Measurements from ENCODE around the gene UBAC2.
A peak's percentile ranks its signal among the peaks of the same experiment; 100 is the strongest.
"Not testable (repeated sequence)": the region's sequence is repeated elsewhere in the genome, so short reads cannot be mapped to it uniquely, and the experiment has no call there.

Gene UBAC2

GRCh38 chr13:99382428-99383133 lies 181.9 kb downstream of the UBAC2 start:
- no peak for DNase-seq

GRCh38 chr13:99383511-99383921 lies 182.9 kb downstream of the UBAC2 start:
- DNase-seq, result no peak

GRCh38 chr13:99383946-99384345 lies 183.3 kb downstream of the UBAC2 start:
- DNase-seq, result no peak

- DNase-seq, result no peak
Measured at GRCh38 chr13:99384468-99384867, 183.8 kb downstream of the UBAC2 start.

- DNase-seq, result no peak
Measured at GRCh38 chr13:99385161-99385560, 184.5 kb downstream of the UBAC2 start.

- no peak for DNase-seq
Measured at GRCh38 chr13:99385940-99386339, 185.3 kb downstream of the UBAC2 start.

GRCh38 chr13:99386495-99386894 lies 185.8 kb downstream of the UBAC2 start:
- no peak for DNase-seq

- peak; percentile 71 to 78 for DNase-seq
Measured at GRCh38 chr13:99386911-99387788, 186.5 kb downstream of the UBAC2 start.

- DNase-seq, result no peak
Measured at GRCh38 chr13:99388334-99388923, 187.8 kb downstream of the UBAC2 start.

- not testable (repeated sequence) for DNase-seq
Measured at GRCh38 chr13:99389094-99389493, 188.4 kb downstream of the UBAC2 start.

GRCh38 chr13:99389520-99390304 lies 189.1 kb downstream of the UBAC2 start:
- no peak for DNase-seq

- no peak for DNase-seq
Measured at GRCh38 chr13:99390601-99391000, 189.9 kb downstream of the UBAC2 start.

GRCh38 chr13:99391781-99392469 lies 191.3 kb downstream of the UBAC2 start:
- no peak for DNase-seq

- no peak for DNase-seq
Measured at GRCh38 chr13:99392470-99393135, 191.9 kb downstream of the UBAC2 start.

GRCh38 chr13:99393391-99393790 lies 192.7 kb downstream of the UBAC2 start:
- DNase-seq, result not testable (repeated sequence)

- DNase-seq, result no peak
Measured at GRCh38 chr13:99393791-99394735, 193.4 kb downstream of the UBAC2 start.

- no peak for DNase-seq
Measured at GRCh38 chr13:99395436-99395835, 194.8 kb downstream of the UBAC2 start.

- no peak for DNase-seq
Measured at GRCh38 chr13:99396446-99396845, 195.8 kb downstream of the UBAC2 start.

GRCh38 chr13:99398071-99398470 lies 197.4 kb downstream of the UBAC2 start:
- no peak for DNase-seq

GRCh38 chr13:99398916-99399622 lies 198.4 kb downstream of the UBAC2 start:
- no peak for DNase-seq
